GM12878 (cell line): Measurements from ENCODE around the gene ASCC3. TPM values are rescaled to one million over a fixed set of nuclear protein-coding genes. Genes with fewer than 3 reads are reported as not detected.

ENCODE experiments used
- ATAC-seq: fragments of 200-7000 bp; cut with Tn5 transposase; 3 replicates; pipeline ENCODE4 v1.9.1; 2020; ENCODE audit warnings: mild to moderate bottlenecking, moderate library complexity
- BruUV-seq: library from RNA; stranded (reverse); fragments of 400-500 nt; replicated peaks from 2 replicates; lab custom pipeline; 2021; lab: Mats Ljungman, UMichigan
- CTCF ChIA-PET: fragments of 300-600 bp; sonication (Branson Sonifier 250); formaldehyde crosslinking; extraction: SDS; loops from one replicate; lab custom pipeline; 2021; ENCODE audit warnings: inconsistent platforms; lab: Yijun Ruan, JAX
- POLR2A ChIA-PET: fragments of 350-600 bp; formaldehyde crosslinking; extraction: SDS; loops from one replicate; lab custom pipeline; 2021; ENCODE audit warnings: inconsistent platforms; lab: Charles Lee
- RAD21 ChIA-PET: fragments of 300-600 bp; sonication (Branson Sonifier 250); formaldehyde crosslinking; loops from one replicate; lab custom pipeline; 2023; ENCODE audit warnings: antibody characterized with exemption; ENCODE audit not compliant: unreplicated experiment; lab: Charles Lee
- SMC1A ChIA-PET: fragments of 300-600 bp; sonication (Branson Sonifier 250); formaldehyde crosslinking; loops from one replicate; lab custom pipeline; 2023; ENCODE audit not compliant: unreplicated experiment, uncharacterized antibody; lab: Charles Lee
- DNase-seq: peaks from one replicate; pipeline ENCODE4 v3.0.0-alpha.2; 2011; ENCODE audit warnings: low read depth, low spot score
- FAIRE-seq: peaks from 3 replicates; lab custom pipeline; 2011; peaks lifted over from hg19 to GRCh38; lab: Jason Lieb, UNC
- H2AFZ ChIP-seq: 2 replicates; pipeline ENCODE4 v1.6.0; 2011; ENCODE audit warnings: low read depth, low read length, control low read depth; ENCODE audit not compliant: control insufficient read depth
- H3K27ac ChIP-seq: 2 replicates; pipeline ENCODE4 v1.5.1; 2011; ENCODE audit warnings: control low read depth; ENCODE audit not compliant: control insufficient read depth, insufficient read depth
- H3K27me3 ChIP-seq, 2 experiments: replicated peaks in 1 of 2; 2 replicates each; pipeline versions ENCODE4 v1.6.0 to v1.6.1; 2011; ENCODE audit warnings: low read length in 1 of 2; ENCODE audit not compliant: control insufficient read depth in 2 of 2, insufficient read depth in 2 of 2
- H3K36me3 ChIP-seq, 2 experiments: 2 replicates each; pipeline ENCODE4 v1.5.1; 2011; ENCODE audit warnings: low read length in 1 of 2; ENCODE audit not compliant: control insufficient read depth in 2 of 2, insufficient read depth in 2 of 2
- H3K4me1 ChIP-seq: 2 replicates; pipeline ENCODE4 v1.6.1; 2011; ENCODE audit warnings: mild to moderate bottlenecking, low read length, moderate library complexity, mixed read lengths; ENCODE audit not compliant: control insufficient read depth, insufficient read depth
- H3K4me2 ChIP-seq: 2 replicates; pipeline ENCODE4 v1.6.0; 2011; ENCODE audit warnings: control low read depth; ENCODE audit not compliant: control insufficient read depth, insufficient read depth
- H3K4me3 ChIP-seq: fragments of 200-600 bp; sonication (generic); 2 replicates; pipeline ENCODE4 v1.5.1; 2016
- H3K79me2 ChIP-seq: 2 replicates; pipeline ENCODE4 v1.6.0; 2011; ENCODE audit warnings: low read length; ENCODE audit not compliant: control insufficient read depth, insufficient read depth
- H3K9ac ChIP-seq: 2 replicates; pipeline ENCODE4 v1.8.0; 2011; ENCODE audit warnings: low read length, control low read depth, mixed read lengths; ENCODE audit not compliant: control insufficient read depth, insufficient read depth
- H3K9me3 ChIP-seq: replicated peaks from 3 replicates; pipeline ENCODE4 v1.5.1; 2011; ENCODE audit warnings: mild to moderate bottlenecking, low read length; ENCODE audit not compliant: control insufficient read depth, insufficient read depth
- H4K20me1 ChIP-seq: 2 replicates; pipeline ENCODE4 v1.6.0; 2011; ENCODE audit not compliant: control insufficient read depth, insufficient read depth
- ASH2L ChIP-seq: fragments of 300-600, 200-600 bp; sonication (generic); IDR thresholded peaks from 2 replicates; pipeline ENCODE4 v1.6.1; 2017; ENCODE audit warnings: low read depth, mild to moderate bottlenecking, borderline replicate concordance
- BCL11A ChIP-seq: IDR thresholded peaks from 2 replicates; pipeline ENCODE4 v1.6.1; 2011; ENCODE audit warnings: low read depth, low read length
- BRCA1 ChIP-seq: IDR thresholded peaks from 2 replicates; pipeline ENCODE4 v1.6.1; 2011; ENCODE audit warnings: low read depth, low read length, improper control_type of control experiment
- CHD2 ChIP-seq: IDR thresholded peaks from 2 replicates; pipeline ENCODE4 v1.6.1; 2011; ENCODE audit warnings: low read depth, low read length, improper control_type of control experiment, borderline replicate concordance
- EGR1 ChIP-seq, 2 experiments: IDR thresholded peaks; 1 replicate in 1 of 2; 2 replicates in 1 of 2; pipeline ENCODE4 v1.6.1; 2011 to 2012; ENCODE audit warnings: low read depth in 2 of 2, low read length in 2 of 2, borderline replicate concordance in 1 of 2, mild to moderate bottlenecking in 1 of 2, moderate library complexity in 1 of 2
- FOS ChIP-seq: IDR thresholded peaks from 3 replicates; pipeline ENCODE4 v1.6.1; 2011; ENCODE audit warnings: borderline replicate concordance; ENCODE audit not compliant: insufficient read length; ENCODE audit errors: extremely low read depth
- GABPA ChIP-seq: IDR thresholded peaks from 2 replicates; pipeline ENCODE4 v1.6.1; 2014; ENCODE audit warnings: antibody characterized with exemption, low read depth, mild to moderate bottlenecking, inconsistent platforms
- GATAD2B ChIP-seq: fragments of 450-650 bp; conservative IDR thresholded peaks from 2 replicates; pipeline ENCODE4 v1.6.1; 2017; ENCODE audit warnings: low read depth, mild to moderate bottlenecking, moderate library complexity
- LARP7 ChIP-seq: fragments of 450-650 bp; IDR thresholded peaks from 2 replicates; pipeline ENCODE4 v1.6.1; 2017; ENCODE audit warnings: mild to moderate bottlenecking
- MEF2A ChIP-seq: IDR thresholded peaks from 2 replicates; pipeline ENCODE4 v1.6.1; 2011; ENCODE audit warnings: low read depth, mild to moderate bottlenecking, low read length, moderate library complexity; ENCODE audit not compliant: insufficient read depth
- NFIC ChIP-seq: IDR thresholded peaks from 2 replicates; pipeline ENCODE4 v1.6.1; 2012; ENCODE audit warnings: low read depth, mild to moderate bottlenecking, inconsistent platforms, low read length, moderate library complexity
- PAX8 ChIP-seq: fragments of 450-650 bp; IDR thresholded peaks from 2 replicates; pipeline ENCODE4 v1.6.1; 2017; ENCODE audit warnings: mild to moderate bottlenecking, moderate library complexity
- PML ChIP-seq: IDR thresholded peaks from 2 replicates; pipeline ENCODE4 v1.6.1; 2012; ENCODE audit warnings: low read length, inconsistent platforms
- RCOR1 ChIP-seq: conservative IDR thresholded peaks from 2 replicates; pipeline ENCODE4 v1.6.1; 2012; ENCODE audit warnings: low read depth, low read length, improper control_type of control experiment
- SPI1 ChIP-seq: IDR thresholded peaks from 2 replicates; pipeline ENCODE4 v1.6.1; 2011; ENCODE audit warnings: low read depth, mild to moderate bottlenecking, low read length, moderate library complexity, borderline replicate concordance; ENCODE audit not compliant: insufficient read depth
- SUPT20H ChIP-seq: IDR thresholded peaks from 2 replicates; pipeline ENCODE4 v1.6.1; 2011; ENCODE audit warnings: low read depth, mild to moderate bottlenecking, low read length, moderate library complexity, borderline replicate concordance; ENCODE audit not compliant: control insufficient read depth
- SUZ12 ChIP-seq: fragments of 200-600 bp; sonication (generic); IDR thresholded peaks from one replicate; pipeline ENCODE4 v1.6.1; 2018; ENCODE audit warnings: antibody characterized with exemption, mild to moderate bottlenecking; ENCODE audit not compliant: unreplicated experiment
- ZNF274 ChIP-seq: IDR thresholded peaks from one replicate; pipeline ENCODE4 v1.8.0; 2011; ENCODE audit not compliant: insufficient read length, insufficient read depth
- WGBS: methylation state at CpG from one replicate; pipeline ENCODE4 v1.1.6; 2016; ENCODE audit warnings: low lambda C conversion rate; ENCODE audit not compliant: insufficient replicate concordance, insufficient coverage; ENCODE audit errors: missing lambda C conversion rate; 5-methylcytosine and 5-hydroxymethylcytosine counted together
- in situ Hi-C: fragments of 300-500 bp; cut with MboI; formaldehyde crosslinking; loops from 9 replicates; pipeline ENCODE4 v1.14.3; 2018; ENCODE audit warnings: mixed read lengths
- intact Hi-C: fragments of 100-400 bp; cut with micrococcal nuclease; formaldehyde crosslinking; loops from one replicate; pipeline ENCODE4 v1.14.2; 2022; ENCODE audit not compliant: unreplicated experiment
- polyA plus RNA-seq, 11 experiments: library from polyadenylated mRNA; depleted of rRNA in 4 of 11; unstranded in 6 of 11; stranded (reverse) in 5 of 11; fragments of >200 nt; fragmentation: Nextera tagmentation in 4 of 11; fragmentation: Illumina TruSeq in 1 of 11; extraction: Ambion mirVana in 4 of 11; extraction: Trizol in 1 of 11; gene quantifications; 1 replicate in 1 of 11; 2 replicates in 10 of 11; pipeline versions ENCODE4 v1.2.1 to v1.2.3, GENCODE V29; 2011 to 2016; ENCODE audit warnings: inconsistent platforms in 2 of 11, missing spikeins in 2 of 11, low read depth in 1 of 11
- total RNA-seq, 4 experiments: library from RNA; depleted of rRNA in 3 of 4; stranded (reverse); fragments of >200 nt in 3 of 4; fragmentation: Illumina TruSeq in 1 of 4; extraction: Trizol in 1 of 4; gene quantifications; 2 replicates each; pipeline versions ENCODE4 v1.2.1 to v1.2.3, GENCODE V29; 2013 to 2021
- TF ChIP-seq, protein P1 (sequence below): fragments of 450-650 bp; IDR thresholded peaks from 2 replicates; pipeline ENCODE4 v1.6.1; 2017; ENCODE audit warnings: mild to moderate bottlenecking, moderate library complexity
- TF ChIP-seq, protein P2 (sequence below): fragments of 450-650 bp; IDR thresholded peaks from 2 replicates; pipeline ENCODE4 v1.6.1; 2017; ENCODE audit warnings: borderline replicate concordance

The ASCC3 gene
- total and polyA plus RNA-seq, 10 of the 15 experiments (the other 5 are each of a cell fraction or from before 2014, with no cell fraction given) = 19.9 to 76.2 (median 55.9) TPM

DNA sequence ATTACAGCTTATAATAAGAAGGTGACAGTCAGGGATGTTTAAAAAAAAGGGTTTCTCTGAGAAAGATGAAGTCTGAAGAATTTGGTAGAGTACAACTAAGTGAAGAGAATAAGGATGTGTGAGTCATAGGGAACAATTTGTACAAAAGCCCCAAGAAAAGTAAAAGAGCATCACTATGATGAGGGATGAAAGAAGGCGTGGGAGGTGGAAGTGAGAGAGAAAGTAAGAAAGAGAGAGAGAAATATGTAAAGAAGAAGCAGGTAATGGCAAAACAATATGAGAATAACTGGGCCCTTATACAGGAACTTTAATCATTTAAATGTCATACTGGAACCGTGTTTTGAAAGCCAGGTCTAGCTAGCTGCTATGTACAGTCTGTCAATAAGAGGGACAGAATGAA, 179.4 kb downstream of the ASCC3 start:
- RAD21 ChIA-PET = no interaction called here
- Histone ChIP-seq H3K4me3 (no peak overlapping the region), H2AFZ (no peak overlapping the region), H3K4me2 (no peak overlapping the region), H3K36me3 (peaks cover 1 to 7% of the 10 kb centered on the region in 2 experiments; a peak in 3 of 4 replicates), H3K79me2 (no peaks in the 10 kb centered on the region), H3K27me3 (no peaks in the 10 kb centered on the region), H4K20me1 (no peaks in the 10 kb centered on the region), H3K4me1 (no peaks in the 10 kb centered on the region), H3K9ac (no peak overlapping the region), H3K27ac (no peak overlapping the region), H3K9me3 (peaks cover 13% of the 10 kb centered on the region; the same call in 2 of the 3 replicates)
- DNase-seq = no peak
- no peak for ATAC-seq
- no TSS peak for BruUV-seq
- in situ Hi-C loops (no loop called here), intact Hi-C loops (no loop called here)
- WGBS = 29% methylated on average over 2 of the region's 2 CpGs
- SMC1A ChIA-PET = interaction anchor here (1.2 kb wide), 1 partner anchor 12 kb away, joined by 3 read pairs; no protein-coding TSS in a partner anchor
- no peak for FAIRE-seq
- CTCF ChIA-PET = interaction anchor here (0.7 kb wide), 1 partner anchor 252 kb away, joined by 3 read pairs; no protein-coding TSS in a partner anchor
- TF ChIP-seq SPI1 (no peak), RCOR1 (no peak), MEF2A (no peak), PML (no peak), ASH2L (no peak), BCL11A (no peak), FOS (no peak), GATAD2B (no peak), EGR1 (IDR thresholded peaks at IDR 0.05; ENCODE audit: borderline replicate concordance in 1 of 2, low read depth in 2 of 2, low read length in 2 of 2) (no peak), BRCA1 (no peak), PAX8 (no peak), SUZ12 (no peak), GABPA (no peak), LARP7 (no peak), CHD2 (no peak), SUPT20H (no peak), ZNF274 (no peak), NFIC (no peak)
- TF ChIP-seq, protein P1, sequence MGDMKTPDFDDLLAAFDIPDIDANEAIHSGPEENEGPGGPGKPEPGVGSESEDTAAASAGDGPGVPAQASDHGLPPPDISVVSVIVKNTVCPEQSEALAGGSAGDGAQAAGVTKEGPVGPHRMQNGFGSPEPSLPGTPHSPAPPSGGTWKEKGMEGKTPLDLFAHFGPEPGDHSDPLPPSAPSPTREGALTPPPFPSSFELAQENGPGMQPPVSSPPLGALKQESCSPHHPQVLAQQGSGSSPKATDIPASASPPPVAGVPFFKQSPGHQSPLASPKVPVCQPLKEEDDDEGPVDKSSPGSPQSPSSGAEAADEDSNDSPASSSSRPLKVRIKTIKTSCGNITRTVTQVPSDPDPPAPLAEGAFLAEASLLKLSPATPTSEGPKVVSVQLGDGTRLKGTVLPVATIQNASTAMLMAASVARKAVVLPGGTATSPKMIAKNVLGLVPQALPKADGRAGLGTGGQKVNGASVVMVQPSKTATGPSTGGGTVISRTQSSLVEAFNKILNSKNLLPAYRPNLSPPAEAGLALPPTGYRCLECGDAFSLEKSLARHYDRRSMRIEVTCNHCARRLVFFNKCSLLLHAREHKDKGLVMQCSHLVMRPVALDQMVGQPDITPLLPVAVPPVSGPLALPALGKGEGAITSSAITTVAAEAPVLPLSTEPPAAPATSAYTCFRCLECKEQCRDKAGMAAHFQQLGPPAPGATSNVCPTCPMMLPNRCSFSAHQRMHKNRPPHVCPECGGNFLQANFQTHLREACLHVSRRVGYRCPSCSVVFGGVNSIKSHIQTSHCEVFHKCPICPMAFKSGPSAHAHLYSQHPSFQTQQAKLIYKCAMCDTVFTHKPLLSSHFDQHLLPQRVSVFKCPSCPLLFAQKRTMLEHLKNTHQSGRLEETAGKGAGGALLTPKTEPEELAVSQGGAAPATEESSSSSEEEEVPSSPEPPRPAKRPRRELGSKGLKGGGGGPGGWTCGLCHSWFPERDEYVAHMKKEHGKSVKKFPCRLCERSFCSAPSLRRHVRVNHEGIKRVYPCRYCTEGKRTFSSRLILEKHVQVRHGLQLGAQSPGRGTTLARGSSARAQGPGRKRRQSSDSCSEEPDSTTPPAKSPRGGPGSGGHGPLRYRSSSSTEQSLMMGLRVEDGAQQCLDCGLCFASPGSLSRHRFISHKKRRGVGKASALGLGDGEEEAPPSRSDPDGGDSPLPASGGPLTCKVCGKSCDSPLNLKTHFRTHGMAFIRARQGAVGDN = no peak
- TF ChIP-seq, protein P2, sequence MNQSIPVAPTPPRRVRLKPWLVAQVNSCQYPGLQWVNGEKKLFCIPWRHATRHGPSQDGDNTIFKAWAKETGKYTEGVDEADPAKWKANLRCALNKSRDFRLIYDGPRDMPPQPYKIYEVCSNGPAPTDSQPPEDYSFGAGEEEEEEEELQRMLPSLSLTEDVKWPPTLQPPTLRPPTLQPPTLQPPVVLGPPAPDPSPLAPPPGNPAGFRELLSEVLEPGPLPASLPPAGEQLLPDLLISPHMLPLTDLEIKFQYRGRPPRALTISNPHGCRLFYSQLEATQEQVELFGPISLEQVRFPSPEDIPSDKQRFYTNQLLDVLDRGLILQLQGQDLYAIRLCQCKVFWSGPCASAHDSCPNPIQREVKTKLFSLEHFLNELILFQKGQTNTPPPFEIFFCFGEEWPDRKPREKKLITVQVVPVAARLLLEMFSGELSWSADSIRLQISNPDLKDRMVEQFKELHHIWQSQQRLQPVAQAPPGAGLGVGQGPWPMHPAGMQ = no peak
- POLR2A ChIA-PET = no interaction called here
